Epithelial cell of proximal tubule (primary cell): ENCODE data around the gene AP1AR. TPM values are rescaled to one million over a fixed set of nuclear protein-coding genes. Genes with fewer than 3 reads are reported as not detected.

Experiments used
- DNase-seq: peaks from one replicate; pipeline ENCODE4 v3.0.0-alpha.2; 2011; ENCODE audit warnings: low read depth
- H3K4me3 ChIP-seq: 2 replicates; pipeline ENCODE4 v1.5.1; 2011; ENCODE audit warnings: low read depth, mild to moderate bottlenecking, low read length
- total RNA-seq: library from RNA; depleted of rRNA; stranded (reverse); fragments of >200 nt; gene quantifications from 2 replicates; pipeline ENCODE4 v1.2.3, GENCODE V29; 2015
- TF ChIP-seq, protein P1 (sequence below): conservative IDR thresholded peaks from 2 replicates; pipeline ENCODE4 v1.5.1; 2012; ENCODE audit warnings: low read depth, mild to moderate bottlenecking, low read length

Gene AP1AR
- total RNA-seq, 1 donor from 2014 or later: 19.1 TPM

DNA sequence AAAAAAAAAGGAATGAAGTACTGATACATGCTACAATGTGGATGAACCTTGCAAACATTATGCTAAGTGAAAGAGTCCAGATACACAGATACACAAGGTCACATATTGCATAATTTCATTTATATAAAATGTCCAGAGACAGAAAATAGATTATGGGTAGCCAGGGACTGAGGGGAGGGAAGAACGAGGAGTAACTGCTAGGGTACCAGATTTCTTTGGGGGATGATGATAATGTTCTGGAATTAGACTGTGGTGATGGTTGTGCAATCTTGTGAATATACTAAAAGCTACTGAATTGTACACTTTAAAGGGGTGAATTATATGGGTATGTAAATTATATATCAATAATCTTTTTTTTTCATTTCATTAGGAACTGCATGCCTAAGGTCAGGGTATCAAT lies 20.8 kb upstream of the AP1AR start:
- TF ChIP-seq, protein P1, sequence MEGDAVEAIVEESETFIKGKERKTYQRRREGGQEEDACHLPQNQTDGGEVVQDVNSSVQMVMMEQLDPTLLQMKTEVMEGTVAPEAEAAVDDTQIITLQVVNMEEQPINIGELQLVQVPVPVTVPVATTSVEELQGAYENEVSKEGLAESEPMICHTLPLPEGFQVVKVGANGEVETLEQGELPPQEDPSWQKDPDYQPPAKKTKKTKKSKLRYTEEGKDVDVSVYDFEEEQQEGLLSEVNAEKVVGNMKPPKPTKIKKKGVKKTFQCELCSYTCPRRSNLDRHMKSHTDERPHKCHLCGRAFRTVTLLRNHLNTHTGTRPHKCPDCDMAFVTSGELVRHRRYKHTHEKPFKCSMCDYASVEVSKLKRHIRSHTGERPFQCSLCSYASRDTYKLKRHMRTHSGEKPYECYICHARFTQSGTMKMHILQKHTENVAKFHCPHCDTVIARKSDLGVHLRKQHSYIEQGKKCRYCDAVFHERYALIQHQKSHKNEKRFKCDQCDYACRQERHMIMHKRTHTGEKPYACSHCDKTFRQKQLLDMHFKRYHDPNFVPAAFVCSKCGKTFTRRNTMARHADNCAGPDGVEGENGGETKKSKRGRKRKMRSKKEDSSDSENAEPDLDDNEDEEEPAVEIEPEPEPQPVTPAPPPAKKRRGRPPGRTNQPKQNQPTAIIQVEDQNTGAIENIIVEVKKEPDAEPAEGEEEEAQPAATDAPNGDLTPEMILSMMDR: no peak
- H3K4me3 ChIP-seq: no peak overlapping the region
- no peak for DNase-seq

- DNase-seq: no peak
- TF ChIP-seq, protein P1: no peak
- no peak overlapping the region for H3K4me3 ChIP-seq
Observed at GRCh38 chr4:112213091-112213490, 18.5 kb upstream of the AP1AR start.

GRCh38 chr4:112213856-112214255 lies 17.7 kb upstream of the AP1AR start:
- H3K4me3 ChIP-seq: no peak overlapping the region
- TF ChIP-seq, protein P1: no peak
- DNase-seq: no peak

DNA sequence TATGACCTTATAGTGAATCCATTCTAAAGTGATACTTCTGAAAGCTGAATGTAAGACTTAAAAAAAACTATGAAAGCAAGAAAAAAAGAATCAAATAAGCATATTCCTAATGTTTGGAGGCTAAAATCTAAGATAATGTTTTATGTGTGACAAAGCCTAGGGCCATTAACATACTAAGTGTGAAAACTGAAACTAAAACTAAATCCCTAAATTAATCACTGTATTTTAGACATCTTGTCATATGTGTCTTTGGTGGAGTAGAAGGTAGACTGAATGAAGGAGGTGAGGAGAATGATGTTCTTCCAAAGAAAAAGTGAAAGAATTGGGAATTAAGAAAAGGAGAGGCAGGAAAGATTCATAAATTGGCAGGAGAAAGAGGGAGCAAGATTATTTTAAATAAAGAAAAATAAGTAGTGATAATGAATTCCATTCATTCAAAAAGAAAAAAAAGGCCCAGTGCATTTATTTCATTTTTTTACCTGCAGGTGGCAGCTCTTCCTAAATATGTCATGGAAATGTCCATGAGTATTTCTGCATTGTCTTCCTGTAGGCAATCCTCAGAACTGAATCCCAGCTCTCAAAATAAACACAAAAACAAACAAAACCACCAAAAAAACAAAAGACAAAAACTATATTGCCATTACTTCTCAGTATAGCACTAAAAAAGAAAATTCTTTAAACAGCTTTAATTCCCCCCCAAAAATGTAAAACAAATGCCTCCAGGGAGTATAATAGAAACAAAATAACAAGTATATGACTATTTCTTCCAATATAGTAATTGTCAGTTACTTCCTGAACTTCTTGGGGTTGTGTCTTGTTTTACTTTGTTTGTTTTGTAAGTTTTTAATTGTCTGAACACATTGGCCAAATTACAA lies 17.0 kb upstream of the AP1AR start:
- no peak for DNase-seq
- TF ChIP-seq, protein P1: peak; percentile 51

DNA sequence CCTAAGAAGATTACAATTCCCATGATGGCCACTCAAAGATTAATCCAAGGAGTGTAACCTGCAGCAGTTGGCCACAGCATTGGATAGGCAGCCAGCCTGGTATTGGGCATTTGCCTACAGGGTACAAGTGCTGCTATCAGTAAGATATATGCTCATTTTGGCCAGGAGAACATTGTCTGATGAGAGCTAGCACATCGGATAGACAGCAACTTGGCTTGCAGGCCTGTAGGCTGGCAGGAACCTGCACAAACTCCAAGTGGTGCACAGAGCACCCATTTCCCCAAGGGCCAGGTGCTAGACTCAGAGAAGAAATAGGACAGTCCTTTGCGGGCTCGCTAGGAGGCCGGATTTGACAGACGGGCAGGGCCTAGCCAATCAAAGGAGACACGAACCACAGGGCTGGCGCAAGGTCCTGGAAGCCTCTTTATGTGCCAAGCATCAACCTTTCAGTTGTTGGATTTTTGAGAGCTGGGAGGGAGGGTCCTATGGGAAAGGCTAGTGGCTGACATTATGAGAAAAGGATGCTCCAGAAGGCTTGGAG lies 11.7 kb upstream of the AP1AR start:
- no peak for DNase-seq
- TF ChIP-seq, protein P1: no peak
- H3K4me3 ChIP-seq: no peak overlapping the region

More for the DNA sequence above, 17.0 kb upstream of the AP1AR start:
- no peak overlapping the region for H3K4me3 ChIP-seq

DNA sequence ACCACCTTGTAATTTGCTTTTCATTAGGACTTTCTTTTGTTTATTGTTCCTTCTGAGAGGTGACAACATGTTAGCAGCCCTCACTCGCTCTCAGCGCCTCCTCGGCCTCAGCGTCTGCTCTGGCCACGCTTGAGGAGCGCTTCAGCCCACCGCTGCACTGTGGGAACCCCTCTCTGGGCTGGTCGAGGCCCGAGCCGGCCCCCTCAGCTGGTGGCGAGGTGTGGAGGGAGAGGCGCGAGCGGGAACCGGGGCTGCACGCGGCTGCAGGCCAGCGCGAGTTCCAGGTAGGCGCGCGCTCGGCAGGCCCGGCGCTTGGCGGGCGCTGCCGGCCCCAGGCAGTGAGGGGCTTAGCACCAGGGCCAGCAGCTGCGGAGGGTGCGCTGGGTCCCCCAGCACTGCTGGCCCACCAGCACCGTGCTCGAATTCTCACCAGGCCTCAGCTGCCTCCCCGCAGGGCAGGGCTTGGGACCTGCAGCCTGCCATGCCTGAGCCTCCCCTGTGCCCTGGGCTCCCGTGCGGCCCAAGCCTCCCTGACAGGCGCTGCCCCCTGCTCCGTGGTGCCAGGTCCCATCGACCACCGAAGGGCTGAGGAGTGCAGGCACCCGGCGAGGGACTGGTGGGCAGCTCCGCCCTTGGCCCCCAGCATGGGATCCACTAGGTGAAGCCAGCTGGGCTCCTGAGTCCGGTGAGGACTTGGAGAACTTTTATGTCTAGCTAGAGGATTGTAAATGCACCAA lies 9.2 kb upstream of the AP1AR start:
- H3K4me3 ChIP-seq: no peak overlapping the region
- DNase-seq: no peak
- TF ChIP-seq, protein P1: no peak
